ENCODE data around the gene DCAF8.

GRCh38 chr1:160236806-160237205, 25.5 kb downstream of the DCAF8 start:
- TF ChIP-seq CTCF (IDR thresholded peaks at IDR 0.05 in 2 of 3, conservative IDR thresholded peaks at IDR 0.05 in 1 of 3; ENCODE audit: borderline replicate concordance in 1 of 3, insufficient read depth in 1 of 3, low read depth in 2 of 3, low read length in 2 of 3) (no peak), POLR2A (IDR thresholded peaks at IDR 0.05; ENCODE audit: borderline replicate concordance, extremely low read depth, insufficient read depth, insufficient read length) (no peak)
